T-helper 2 cell (primary cell): ENCODE measurements around the gene MYO1D.

Source experiments
- DNase-seq, 5 experiments: peaks; one replicate each; pipeline versions ENCODE4 v3.0.0 to v3.0.0-alpha.2; 2012 to 2022

MYO1D gene

DNA sequence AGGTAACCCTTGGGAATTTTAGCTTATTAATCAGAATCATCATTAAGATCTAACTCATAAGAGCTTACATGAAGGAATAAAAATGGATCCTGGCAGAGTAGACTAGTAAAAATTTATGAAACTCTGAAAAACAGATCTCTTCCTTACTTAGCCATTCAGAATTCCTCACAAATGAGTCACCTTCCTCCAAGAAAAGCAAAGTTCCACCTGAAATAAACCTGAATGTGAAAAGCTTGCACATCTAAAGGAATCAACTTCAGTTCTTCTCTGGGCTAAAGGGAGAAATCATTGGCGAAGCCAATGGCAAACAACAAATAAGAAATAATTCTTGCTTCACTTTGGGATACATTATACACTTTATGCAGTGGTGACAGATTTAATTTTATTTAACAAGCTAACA is 22.7 kb downstream of the MYO1D start:
- no peak for DNase-seq

DNA sequence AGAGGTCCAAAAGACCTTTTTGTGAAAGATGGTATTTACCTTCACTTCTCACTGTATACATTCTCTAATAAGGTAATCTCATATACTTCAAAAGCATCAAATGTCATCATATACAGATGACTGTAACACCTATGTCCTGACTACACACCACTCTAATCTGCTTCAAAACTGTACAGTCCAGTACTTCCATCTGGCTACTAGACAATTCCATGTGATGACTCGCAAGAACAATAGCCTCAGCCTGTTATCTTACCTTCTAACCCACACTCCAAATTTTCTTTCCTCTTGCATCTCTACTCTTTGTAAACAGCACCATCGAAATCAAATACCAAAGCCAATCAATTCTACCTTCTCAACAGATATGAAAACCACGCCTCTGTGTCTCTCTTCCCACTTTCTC is 24.1 kb downstream of the MYO1D start:
- no peak for DNase-seq

DNA sequence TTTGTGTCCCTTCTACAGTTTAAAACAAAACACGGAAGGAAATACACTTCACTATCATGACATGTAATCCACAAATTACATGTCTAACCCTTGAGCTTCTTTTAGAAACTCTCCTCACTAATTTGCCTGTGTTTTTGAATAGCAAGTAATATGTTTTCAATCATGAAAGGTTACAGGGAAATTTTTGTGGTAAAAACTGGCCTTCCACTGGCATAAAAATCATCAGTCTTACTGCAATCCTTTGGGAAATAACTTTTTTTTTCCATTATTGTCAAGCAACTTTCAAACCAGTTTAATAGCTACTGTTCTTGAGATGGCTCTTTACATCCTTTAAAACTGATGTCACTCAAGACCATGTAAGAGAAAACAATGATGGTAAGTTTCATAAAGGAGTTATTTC is 27.0 kb downstream of the MYO1D start:
- no peak for DNase-seq

DNA sequence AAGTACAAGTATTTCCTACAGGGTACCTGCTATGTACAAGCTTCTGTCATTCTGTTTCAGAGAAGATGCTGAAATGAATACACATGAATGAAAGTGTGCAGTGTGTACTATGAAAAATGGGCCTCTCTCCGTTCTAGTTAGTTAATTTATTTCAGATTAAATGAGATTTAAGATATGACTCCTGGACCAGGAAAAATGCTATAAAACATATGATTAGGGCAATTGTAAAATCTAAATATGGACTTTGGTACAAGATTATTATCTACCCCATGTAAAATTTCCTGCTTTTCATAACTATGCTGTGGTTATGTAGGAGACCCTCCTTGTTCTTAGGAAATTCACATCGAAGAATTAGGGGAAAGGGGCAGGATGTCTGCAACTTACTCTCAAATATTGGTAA is 28.9 kb downstream of the MYO1D start:
- DNase-seq: no peak

DNA sequence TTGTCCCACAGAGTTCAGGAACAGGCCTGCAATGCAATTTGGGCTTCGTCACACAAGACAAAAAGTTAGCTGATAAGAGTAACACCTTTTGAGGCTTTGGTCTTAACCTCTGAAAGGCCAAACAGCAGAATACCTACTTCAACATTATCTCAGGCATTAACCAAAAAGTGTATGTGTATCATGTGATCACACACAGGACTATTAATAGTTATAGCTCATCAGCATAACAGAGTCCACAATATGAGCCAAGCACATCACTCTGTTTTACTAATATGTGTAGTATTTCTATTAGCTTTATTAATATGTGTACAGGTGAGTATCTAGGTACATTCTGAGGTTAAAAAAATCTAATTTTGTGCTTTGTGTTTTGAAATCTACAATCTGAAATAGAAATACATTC is 30.8 kb downstream of the MYO1D start:
- DNase-seq: no peak

DNA sequence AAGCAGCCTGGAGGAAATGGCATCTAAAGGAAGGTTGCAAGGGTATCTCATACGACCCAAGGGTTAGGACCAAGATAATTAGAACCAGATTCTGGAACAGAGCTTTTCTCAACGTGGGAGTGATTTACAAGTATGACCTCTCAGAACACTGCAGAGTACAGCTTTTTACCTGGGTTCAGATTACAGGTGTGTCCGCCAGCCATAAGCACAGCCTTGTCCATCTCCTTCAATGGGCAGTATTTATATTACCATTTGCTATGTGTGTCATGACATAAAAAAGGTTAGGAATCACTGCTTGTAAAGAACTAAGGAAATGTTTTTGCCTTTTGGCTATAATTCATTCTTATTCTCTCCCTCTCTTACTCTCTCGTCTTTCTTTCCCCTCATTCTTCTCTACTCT is 36.7 kb downstream of the MYO1D start:
- no peak for DNase-seq

DNA sequence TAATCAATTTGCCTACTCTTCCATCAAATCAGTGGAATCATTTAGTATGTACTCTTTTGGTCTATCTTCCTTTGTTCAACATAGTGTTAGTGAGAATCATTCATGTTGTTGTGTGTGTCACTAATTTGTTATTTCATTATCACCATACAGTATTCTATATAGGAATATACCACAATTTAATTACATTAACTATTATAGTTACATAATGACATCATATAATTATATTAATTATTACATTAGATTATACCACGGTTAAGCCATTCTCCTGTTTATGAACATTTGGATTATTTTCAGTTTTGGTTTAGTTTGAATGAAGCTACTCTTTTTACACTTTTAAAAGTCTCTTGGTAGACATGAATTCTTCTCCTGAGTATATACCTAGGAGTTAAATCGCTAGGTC is 40.4 kb downstream of the MYO1D start:
- DNase-seq: no peak

DNA sequence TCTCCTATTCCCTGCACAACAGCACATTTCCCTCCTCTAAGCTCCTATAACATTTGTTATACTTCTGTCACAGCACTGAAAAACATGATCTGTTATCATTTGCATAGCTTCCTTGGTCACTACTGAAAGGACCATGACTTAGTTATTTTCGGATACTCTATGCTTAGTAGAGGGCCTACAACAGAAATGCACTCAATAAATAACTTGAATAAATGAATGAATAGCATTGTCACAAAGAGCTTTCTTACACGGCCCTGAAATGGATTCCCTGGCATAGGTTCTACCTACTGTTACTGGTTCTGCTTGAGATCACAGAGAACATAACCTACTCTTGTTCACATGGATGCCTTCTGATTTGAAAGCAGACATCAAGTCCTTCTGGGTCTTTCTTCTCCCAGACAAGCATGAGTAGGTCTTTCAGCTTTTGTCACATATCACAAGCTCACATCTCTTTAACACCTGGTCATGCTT is 41.6 kb downstream of the MYO1D start:
- no peak for DNase-seq

DNA sequence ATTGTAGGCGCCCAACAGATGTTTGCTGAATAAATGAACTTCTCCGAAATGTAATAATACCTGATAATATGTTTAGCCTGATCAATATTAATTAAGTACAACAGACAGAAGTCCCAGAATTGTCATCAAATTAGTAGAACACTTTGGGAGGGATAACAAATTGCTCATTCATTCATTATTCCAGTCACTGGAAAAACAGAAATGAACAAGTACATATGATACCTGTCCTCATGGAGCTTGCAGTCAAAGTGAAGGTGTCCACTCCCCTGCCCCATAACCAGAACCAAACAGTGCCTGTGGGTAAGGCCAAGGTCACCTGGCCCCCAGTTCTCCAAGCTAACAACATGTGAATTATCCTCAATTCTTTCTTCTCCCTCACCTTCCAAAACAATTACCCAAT is 42.8 kb downstream of the MYO1D start:
- DNase-seq: no peak

DNA sequence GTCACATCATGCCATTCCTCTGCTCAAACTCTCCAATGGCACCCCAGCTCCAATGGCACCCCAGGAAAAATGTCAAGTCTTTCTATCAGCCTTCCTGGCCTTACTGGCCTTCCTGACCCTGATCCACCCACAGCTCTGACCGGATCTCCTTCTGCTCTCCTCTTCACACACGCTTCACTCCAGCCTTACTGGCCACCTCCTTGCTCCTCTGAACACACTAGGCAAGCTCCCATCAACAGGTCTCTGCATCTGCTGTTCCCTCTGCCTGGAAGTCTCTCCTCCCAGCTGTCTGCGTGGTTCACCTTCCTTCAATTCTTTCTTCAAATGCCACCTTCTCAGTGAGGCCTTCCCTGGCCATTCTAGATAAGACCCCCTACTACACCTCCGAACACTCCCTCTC is 43.4 kb downstream of the MYO1D start:
- no peak for DNase-seq

DNA sequence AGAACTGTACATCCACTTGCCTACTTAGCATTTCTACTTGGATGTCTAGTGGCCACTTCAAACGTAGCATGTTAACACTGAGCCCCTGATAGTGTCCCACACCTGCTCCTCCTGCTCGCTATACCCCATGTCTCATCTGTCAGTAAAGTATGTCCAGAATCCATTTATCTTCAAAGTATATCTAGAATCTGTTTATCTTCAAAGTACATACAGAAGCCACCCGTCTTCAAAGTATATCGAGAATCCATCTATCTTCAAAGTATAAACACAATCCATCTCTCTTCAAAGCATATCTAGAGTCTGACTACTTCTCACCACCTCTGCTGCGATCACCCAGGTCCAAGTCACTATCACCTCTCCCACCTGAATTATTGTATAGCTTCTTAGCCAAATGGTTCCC is 43.8 kb downstream of the MYO1D start:
- no peak for DNase-seq

DNA sequence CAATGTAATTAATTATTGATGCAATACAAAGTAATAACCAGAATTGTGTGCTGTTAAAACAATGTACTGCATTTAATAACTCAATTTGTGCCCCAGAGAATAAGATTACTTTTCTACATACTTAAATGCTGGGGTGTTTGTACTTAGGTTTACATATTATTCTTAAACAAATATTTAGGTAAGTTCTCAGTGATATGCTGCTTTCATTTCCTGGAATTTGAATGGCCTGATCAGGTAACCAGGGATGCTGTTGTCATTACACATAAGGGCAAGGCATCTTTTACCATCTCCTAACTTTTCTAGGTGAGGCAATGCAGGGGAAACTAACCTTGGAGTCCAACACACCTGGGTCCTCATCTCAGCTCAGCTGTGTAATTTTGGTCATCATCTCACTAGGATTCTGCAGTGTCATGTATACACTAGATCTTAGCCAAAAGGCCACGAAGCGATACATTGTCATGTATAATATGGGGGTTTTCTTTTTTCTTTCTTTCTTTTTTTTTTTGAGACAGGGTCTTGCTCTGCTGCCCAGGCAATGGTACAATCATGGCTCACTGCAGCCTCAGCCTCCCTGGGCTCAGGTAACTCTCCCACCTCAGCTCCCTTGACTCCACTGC is 45.2 kb downstream of the MYO1D start:
- DNase-seq: no peak

DNA sequence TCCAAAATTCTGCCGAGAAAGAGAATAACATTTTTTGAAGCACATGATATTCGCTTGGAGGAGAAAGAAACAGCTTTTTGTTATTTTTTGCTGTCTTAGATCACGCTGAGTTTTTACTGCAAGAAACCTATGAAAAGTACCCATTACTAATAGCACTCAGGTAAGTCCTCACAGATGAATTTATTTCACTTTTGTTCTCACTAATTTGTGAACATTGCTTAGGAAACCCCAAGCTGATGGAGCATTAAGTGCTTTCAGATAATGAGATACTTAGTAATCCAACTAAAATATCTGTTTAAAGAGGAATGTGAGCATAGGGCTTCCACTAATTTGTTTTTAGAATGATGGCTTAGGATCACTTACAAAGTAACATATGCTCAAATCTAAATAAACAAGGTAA is 45.7 kb downstream of the MYO1D start:
- DNase-seq: no peak

DNA sequence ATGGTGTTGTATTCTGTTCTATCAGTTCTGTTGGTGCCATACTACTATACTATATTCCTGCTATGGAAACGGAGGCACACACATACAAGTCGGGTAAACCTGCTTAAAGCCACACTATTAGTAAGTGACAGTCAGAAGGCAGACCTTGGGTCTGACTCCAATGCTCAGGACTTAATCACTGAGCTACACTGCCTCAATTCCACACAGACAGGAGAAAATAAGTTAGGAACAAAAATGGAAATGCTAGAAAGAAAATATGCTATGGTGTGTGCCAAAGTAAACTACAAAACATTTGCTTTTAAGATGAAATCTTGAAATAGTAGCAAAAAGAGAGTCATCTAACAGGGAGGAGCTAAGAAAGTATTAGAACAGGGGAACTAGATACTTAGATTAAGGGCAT is 48.1 kb downstream of the MYO1D start:
- no peak for DNase-seq

DNA sequence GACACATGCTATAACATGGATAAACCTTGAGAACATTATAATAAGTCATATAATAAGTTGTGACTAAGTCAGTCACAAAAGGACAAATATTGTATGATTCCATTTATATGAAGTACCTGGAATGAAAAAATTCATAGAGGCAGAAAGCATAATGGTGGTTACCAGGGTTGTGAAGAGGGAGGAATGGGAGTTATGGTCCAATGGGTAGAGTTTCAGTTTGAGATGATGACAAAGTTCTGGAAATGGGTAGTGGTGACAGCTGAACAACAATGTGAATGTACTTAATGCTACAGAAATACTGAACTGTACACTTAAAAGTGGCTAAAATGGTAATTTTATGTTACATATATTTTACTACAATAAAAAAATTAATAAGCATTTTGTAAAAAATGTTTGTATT is 49.7 kb downstream of the MYO1D start:
- DNase-seq: no peak

DNA sequence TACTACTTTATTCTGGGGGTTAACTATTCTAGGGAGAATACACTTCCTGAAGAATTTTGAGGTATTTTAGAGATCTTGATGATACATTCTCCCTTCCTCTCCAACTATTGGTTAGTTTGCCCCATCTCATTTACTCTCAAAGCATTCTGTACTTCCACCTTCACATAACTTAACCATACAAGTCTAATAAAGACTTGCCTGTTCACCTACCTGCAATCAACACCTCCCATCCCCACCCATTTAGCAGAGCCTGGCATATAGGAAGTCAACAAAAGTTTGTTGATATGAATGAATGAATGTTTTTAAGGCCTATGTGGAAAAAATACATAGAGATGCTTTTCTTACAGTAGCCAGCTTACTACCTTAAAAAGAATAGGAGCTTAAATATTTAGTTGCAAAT is 50.8 kb downstream of the MYO1D start:
- no peak for DNase-seq

DNA sequence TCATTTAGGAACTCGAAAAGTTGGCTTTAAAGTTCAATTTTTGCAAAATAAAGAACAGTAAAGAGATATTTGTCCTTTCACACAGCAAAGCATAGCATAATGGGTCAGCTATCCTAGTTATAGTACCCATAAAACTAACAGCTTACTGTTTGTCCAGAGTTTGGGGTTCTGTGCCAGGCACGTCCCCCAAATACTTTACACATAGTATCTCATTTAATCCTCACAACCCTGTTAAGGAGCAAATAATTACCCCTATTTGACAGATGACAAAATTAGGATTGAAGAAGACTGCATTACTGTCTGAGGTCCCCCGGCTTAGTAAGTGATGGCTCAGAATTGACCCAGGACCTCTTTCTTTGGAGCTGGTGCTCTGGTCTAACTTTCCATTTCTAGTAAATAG is 52.6 kb downstream of the MYO1D start:
- DNase-seq: no peak

DNA sequence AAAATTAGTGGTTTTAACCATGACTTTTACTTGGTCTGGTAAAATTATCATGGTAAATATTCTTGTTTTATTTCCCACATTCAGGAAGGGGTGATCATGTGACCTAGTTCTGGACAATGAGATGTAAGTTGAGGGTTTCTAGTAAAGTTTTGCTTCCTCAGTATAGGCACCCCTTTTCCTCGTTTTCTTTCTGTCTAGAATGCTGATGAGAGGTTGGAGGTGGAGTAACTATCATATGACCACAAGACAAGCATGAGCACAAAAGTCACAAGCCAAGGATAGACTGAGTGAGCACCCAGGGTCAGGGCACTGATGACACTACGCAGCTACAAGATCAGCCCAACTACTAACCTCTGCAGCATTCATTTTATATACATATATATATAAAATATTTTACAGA is 53.9 kb downstream of the MYO1D start:
- no peak for DNase-seq

DNA sequence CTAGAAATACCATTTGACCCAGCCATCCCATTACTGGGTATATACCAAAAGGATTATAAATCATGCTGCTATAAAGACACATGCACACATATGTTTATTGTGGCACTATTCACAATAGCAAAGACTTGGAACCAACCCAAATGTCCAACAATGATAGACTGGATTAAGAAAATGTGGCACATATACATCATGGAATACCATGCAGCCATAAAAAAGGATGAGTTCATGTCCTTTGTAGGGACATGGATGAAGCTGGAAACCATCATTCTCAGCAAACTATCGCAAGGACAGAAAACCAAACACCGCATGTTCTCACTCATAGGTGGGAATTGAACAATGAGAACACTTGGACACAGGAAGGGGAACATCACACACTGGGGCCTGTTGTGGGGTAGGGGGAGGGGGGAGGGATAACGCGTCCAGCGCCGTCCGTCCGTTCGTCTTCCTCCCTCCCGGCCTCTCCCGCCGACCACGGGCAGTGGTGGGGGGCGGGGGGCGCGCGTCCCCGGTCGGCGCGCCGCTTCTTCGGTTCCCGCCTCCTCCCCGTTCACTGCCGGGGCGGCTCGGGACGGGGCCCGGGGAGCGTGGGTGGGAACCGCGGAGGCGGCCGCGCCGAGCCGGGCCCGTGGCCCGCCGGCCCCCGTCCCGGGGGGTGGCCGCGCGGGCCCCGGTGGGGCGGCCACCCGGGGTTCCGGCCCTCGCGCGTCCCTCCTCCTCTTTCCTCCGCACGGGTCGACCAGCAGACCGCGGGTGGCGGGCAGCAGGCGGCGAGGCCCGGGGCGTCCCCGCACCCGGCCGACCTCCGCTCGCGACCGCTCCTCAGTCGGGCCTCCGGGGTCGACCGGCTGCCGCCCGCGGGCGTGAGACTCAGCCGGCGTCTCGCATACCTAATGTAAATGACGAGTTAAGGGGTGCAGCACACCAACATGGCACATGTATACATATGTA is 54.7 kb downstream of the MYO1D start:
- peak in 2 of 5 experiments; percentile 10 to 39 for DNase-seq

DNA sequence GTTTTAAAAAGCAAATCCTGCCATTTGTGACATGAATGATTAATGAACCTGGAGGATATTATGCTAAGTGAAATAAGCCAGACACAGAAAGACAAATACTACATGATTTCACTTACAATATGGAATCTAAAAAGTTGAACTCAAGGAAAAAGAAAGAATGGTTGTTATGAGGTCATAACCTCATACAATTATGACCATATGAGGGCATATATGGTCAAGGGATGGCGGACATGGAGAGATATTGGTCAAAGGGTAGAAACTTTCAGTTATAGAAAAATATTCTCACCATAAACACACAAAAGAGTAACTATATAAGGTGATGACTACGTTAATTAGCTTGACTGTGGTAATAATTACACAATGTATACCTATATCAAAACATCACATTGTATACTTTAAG is 56.5 kb downstream of the MYO1D start:
- no peak for DNase-seq

DNA sequence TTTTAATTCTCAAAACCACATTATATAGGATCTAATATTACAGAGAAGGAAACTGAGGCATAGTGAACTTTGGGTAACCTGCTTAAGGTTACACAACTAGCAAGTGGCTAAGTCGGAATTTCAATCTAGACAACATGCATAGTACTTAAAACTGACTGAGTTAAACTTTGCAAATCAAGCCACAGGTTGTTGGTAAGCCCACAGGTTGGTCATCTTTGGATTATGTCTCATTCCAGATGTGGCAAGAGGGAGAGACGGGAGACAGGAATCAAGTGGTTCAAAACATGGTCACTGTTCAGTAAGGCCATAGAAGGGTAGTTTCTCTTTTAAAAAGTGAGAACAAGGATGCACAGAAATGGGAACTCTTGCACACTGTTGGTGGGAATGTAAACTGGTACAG is 57.1 kb downstream of the MYO1D start:
- DNase-seq: no peak

DNA sequence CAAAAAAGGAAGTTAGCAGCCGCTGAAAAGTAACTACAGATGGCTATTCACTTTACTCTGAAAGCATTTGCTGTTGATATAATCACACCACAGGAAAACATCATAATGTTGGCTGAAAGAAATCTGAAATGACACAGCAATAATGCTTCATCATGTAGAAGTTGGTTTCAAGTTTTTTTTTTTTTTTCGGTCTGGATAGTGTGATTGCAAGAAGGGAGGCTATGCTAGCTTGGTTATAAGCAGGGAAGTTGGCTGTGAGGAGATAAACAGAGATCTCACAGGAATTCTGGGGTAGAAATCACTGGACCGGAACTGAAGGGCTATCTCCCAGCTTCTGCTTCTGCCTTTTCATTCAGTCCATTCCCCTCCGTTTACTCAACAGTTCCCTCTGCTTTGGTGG is 57.9 kb downstream of the MYO1D start:
- peak in 1 of 5 experiments; percentile 76 for DNase-seq

DNA sequence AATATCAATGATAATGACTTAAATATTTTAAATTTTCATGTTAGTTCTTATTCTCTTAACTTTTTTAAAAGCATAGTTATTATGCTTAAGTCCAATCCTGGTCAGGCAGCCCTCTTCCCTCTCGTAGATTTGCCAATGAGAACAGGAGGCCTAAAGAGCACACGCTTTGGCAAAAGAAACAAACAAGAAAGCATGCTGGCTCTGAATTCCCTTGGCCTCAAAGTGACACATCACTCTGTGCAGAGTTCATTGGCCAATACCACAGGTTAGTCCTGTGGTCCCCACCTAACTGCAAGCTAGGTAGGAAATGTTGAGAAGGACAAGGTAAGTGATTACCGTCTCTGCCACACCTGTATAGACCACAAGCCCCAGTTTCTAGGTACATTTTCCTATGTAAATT is 61.5 kb downstream of the MYO1D start:
- no peak for DNase-seq

DNA sequence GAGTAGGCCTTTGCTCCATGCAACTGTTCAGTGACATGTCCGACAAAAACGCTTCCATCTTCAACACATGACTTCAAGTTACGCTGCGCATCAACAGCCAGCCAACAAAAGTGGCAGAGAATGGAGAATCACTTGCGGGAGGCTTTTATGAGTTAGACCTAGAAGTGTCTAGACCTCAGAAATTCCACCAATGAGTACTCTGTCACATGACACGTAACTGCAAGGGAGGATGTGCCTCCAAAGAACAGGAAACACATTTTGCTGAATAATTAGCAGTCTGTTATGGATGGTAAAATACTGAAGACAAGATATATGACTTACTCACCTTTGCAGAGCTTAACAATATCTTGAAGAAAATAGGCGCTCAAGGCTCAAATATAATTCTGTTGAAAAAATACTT is 62.1 kb downstream of the MYO1D start:
- no peak for DNase-seq
